Middle frontal gyrus (tissue), 1 donor: ENCODE measurements around the gene OSGIN1.

ENCODE experiments used
- DNase-seq: peaks from one replicate; pipeline ENCODE4 v3.0.0-alpha.2; 2015; ENCODE audit warnings: low spot score; ENCODE audit errors: extremely low spot score

OSGIN1 gene

GRCh38 chr16:83958137-83958845 is 5.3 kb downstream of the OSGIN1 start:
- no peak for DNase-seq

GRCh38 chr16:83958846-83959565 is 6.0 kb downstream of the OSGIN1 start:
- DNase-seq = no peak

DNA sequence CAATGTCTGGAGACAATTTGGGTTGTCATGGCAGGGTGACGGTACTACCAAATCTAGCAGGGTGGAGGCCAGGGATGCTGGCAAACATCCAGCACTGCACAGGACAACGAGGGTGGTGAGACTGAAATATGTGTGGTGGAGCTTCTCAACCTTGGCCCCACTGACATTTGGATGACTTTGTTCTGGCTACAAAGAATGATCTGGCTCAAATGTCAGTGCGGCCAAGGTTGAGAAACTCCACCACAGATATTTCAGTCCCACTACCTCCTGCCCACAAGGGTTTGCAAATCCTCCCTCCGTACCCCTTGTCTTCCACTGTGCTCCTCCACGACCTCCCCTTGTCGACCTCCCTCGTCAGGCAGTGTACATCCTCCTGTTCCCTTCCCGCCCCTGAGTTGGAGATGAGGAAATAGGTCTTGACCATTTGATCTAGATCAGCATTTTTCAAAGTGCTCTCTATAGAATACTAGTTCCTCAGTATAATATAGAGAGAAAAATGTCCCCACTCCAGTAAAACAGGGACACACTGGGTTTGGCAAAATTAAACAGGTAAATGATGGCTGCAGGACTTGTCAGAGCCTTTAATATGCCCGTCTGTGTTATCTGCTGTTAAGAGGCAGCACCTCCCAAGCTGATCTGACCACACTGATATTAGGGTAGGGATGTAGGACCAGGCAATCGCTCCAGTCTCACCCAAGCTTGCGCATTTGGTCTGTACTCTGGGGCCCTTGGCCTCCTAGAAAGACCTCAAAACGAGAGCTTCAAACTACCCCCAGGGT is 6.8 kb downstream of the OSGIN1 start:
- no peak for DNase-seq

- DNase-seq = no peak
These were observed 7.6 kb downstream of the OSGIN1 start for GRCh38 chr16:83960521-83961249.

DNA sequence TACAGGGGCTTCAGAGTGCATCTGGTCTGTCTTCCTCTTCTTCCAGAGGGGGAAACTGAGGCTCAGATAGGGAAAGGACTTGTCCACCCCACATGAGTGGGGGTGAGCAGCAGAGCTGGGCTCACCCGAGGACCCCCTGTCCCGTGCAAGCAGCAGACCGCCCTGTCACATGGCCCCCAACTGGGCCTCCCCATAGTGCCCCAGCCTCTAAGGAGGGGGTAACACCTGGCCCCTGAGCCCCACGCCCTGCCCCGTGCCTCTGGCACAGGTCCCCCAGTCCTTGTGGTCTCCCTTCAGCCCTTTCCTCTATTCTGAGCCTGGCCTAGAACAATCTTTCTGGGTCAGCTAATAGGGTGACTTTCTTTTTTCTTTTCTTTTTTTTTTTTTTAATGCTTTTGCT is 8.6 kb downstream of the OSGIN1 start:
- no peak for DNase-seq

DNA sequence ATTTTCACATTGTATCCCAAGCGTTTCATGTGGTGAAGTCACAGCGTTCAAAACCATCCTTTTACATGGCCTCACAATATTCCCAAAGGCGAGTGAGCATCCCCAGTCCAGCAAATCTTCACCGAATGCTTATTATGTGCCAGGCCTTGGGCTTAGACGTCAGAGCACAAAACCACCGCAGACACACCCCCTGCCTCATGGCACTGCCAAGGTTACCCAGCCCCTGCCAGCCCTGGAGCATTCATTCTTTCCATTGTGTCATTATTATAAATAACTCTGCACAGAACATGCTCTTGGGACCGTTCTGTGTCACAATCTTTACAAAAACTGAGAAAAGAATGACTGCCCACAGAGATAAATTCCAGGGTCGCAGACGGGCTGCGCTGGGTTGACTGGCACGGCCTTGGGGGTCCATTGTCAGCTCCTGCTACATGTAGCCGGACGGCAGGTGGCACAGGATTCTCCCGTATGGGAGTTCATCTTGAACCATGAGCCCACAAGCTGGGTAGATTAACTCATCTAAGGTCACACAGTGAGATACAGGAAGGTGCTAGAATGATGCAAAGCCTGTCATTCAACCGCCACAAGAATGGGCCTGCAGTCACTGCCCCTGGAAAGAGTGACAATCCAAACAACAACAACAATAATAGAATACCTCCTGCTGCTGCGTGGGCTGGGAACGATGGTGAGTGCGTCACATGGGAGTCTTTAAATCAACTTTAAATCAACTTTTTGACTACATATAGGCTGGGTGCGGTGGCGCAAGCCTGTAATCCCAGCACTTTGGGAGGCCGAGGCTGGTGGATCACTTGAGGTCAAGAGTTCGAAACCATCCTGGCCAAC is 10.5 kb downstream of the OSGIN1 start:
- DNase-seq = no peak

GRCh38 chr16:83964684-83965443 is 11.8 kb downstream of the OSGIN1 start:
- no peak for DNase-seq

DNA sequence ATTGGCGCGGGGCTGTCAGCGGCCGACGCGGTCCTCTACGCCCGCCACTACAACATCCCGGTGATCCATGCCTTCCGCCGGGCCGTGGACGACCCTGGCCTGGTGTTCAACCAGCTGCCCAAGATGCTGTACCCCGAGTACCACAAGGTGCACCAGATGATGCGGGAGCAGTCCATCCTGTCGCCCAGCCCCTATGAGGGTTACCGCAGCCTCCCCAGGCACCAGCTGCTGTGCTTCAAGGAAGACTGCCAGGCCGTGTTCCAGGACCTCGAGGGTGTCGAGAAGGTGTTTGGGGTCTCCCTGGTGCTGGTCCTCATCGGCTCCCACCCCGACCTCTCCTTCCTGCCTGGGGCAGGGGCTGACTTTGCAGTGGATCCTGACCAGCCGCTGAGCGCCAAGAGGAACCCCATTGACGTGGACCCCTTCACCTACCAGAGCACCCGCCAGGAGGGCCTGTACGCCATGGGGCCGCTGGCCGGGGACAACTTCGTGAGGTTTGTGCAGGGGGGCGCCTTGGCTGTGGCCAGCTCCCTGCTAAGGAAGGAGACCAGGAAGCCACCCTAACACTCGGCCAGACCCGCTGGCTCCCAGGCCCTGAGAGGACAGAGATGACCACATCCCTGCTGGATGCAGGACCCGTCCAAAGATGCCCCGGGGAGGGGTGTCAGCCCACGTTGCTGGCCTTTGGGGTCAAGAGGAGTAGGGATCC is 12.6 kb downstream of the OSGIN1 start:
- no peak for DNase-seq

- no peak for DNase-seq
These were observed 13.2 kb downstream of the OSGIN1 start for GRCh38 chr16:83966153-83966696.

- no peak for DNase-seq
These were observed 14.1 kb downstream of the OSGIN1 start for GRCh38 chr16:83967091-83967490.

GRCh38 chr16:83967838-83968305 is 14.8 kb downstream of the OSGIN1 start, which contains the start of gene NECAB2:
TSS of gene NECAB2 (plus strand) at chr16:83968244. CDS start at chr16:83968649, 405 bp downstream.
- no peak for DNase-seq

DNA sequence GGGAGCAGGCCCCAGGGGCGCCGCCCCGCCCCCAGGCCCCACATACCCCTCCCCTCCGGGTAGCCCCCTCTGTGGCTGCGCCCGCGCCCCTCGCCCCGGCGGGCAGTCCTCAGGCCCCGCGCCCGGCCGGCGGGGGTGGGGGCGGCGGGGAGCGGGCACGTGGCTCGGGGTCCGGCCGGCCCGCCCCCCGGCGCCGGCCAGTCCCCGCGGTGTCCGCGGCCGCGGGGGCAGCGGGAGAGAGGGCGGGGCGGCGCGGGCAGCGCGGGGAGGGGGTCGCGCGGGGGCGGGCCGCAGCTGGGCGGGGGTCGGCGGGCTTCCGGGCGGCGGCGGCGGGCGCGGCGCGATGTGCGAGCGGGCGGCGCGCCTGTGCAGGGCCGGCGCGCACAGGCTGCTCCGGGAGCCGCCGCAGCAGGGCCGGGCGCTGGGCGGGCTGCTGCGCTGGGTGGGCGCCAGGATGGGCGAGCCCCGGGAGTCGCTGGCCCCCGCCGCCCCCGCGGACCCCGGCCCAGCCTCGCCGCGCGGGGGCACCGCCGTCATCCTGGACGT is 15.3 kb downstream of the OSGIN1 start:
- no peak for DNase-seq

DNA sequence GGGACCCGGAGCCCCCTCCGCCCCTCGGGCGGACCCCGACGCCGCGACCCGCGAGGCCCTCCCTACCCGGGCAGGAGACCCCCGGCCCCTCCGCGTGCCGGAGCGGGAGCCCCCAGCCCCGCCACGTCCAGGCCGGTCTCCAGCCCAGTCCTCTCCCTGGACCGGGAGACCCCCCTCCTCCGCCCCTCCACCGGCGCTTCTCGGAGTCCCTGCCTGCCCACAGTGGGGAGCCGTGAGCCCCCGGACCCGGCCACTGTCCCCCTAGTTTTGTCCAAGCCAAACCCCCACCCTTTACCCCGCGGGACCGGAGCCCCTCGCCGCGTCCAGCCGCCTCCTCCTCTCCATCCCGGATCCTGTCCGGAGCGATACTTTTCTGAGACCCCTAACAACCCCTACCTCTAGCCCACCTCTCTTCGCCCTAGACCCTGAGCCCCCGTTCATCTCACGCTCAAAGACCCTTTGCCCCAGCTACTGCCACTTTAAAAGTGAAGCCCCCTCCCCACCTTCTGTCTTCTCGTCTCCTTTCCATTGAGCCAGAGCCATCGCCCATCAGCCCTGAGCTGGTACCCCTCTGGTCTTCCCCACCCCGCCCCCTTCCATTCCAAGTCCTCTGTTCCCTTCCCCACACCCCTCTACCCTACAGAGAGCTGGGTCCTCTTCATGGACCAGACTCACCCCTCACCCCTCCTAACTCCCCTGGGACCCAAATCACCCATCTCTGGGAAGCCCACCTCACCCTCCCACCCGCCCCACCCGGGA is 16.0 kb downstream of the OSGIN1 start:
- DNase-seq = no peak

DNA sequence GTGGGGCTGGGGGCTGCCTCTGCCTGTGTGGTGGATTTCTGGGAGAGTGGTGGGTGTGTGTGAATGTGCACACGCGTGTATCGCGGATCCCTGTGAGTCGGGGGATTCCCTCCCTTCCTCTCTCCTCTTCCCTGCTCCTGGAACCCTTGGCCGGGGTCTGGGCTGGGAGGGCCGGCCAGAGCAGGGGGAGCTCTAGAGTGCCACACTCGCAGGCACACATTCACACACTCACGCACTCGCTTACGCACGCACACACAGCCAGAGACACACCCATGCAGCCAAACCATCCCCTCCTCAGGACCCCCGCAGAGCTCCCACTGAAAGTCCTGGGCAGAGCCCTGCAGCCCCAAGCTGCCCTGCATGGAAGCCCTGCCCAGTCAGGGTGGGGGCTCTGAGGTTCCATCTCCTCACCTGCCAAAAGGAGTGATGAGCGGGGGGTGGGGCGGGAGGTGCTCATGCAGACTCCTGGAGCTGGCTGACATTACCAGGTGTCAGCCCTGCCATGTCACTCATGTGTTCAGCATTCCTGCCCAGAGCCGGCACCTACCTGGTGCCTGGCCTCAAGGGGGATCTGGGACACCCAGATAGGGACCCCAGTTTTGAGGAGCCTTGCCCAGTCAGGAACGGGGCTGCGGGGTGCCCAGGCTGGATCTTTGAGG is 16.9 kb downstream of the OSGIN1 start:
- no peak for DNase-seq

GRCh38 chr16:83970430-83970815 is 17.4 kb downstream of the OSGIN1 start:
- DNase-seq = no peak

DNA sequence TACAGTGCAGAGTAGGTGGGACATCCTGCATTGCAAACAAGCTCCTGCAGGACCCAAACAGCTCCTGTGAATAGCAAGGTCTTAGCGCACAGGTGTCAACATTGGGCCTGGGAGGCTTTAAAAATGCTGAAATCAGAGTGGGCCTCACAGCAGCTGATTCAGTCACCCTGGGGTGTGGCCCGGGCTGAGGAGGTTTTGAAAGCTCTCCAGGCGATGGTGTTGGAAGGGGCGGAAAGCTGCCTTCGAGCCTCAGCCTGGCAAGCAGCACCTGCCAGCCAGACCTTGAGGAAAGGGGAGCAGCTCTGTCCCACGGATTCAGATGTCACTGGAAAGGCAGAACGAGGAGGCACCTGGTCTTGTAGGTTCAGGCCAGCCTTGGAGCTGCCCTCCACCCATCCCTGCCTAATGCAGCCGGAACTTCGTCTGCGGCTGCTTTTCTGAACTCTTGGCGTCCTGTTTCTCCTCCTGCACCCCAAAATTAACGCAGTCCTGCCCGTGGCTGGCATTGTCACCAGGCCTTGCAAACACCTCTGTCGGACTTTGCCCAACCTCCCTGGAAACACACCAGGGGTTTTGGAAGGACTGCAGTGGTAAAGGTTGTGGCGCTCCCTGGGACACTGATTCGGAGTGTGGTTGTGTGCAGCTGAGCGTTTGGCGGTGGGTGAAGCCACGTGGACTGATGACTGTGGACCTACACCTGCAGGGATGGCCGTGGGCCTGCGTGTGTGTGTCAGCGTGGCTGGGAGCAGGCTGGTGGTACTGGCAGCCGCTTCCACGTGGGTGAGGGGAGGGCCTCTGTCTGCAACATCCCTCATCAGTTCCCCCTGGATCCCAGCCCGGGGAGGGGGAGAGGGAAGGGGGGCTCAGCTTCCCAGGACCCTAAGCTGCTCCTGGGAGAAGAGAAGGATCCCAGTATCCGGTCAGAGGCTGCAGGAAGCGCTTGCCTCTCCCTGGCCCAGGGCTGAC is 18.4 kb downstream of the OSGIN1 start:
- DNase-seq = no peak
